HG02571 (cell line): ENCODE data around the gene C2CD4B.

Experiments
- ATAC-seq: cut with Tn5 transposase; IDR thresholded peaks from one replicate; pipeline ENCODE4 v1.9.1; 2021; ENCODE audit warnings: mild to moderate bottlenecking, moderate library complexity; ENCODE audit not compliant: unreplicated experiment

C2CD4B gene

GRCh38 chr15:62119874-62120273, 45.2 kb downstream of the C2CD4B start:
- ATAC-seq = no peak

- ATAC-seq = no peak
Measured at GRCh38 chr15:62119227-62119864, 45.7 kb downstream of the C2CD4B start.

- ATAC-seq = no peak
Measured at GRCh38 chr15:62118520-62119226, 46.4 kb downstream of the C2CD4B start.

GRCh38 chr15:62115847-62116246, 49.2 kb downstream of the C2CD4B start:
- no peak for ATAC-seq
